C4-2B (cell line): ENCODE results near the gene RAB26.

Experiments used
- H3K27ac ChIP-seq: fragments of 450-650 bp; 2 replicates; pipeline ENCODE4 v1.5.1; 2017
- CTCF ChIP-seq: fragments of 450-650 bp; conservative IDR thresholded peaks from 2 replicates; pipeline ENCODE4 v1.5.1; 2017; ENCODE audit warnings: mild to moderate bottlenecking
- ZFX ChIP-seq: fragments of 450-650 bp; IDR thresholded peaks from 2 replicates; pipeline ENCODE4 v1.6.1; 2017

Gene RAB26

GRCh38 chr16:2166263-2167067 lies 18.0 kb downstream of the RAB26 start:
- H3K27ac ChIP-seq, result no peak overlapping the region
- TF ChIP-seq ZFX (no peak), CTCF (no peak)

GRCh38 chr16:2167068-2167638 lies 18.7 kb downstream of the RAB26 start:
- no peak for TF ChIP-seq ZFX
- no peak for TF ChIP-seq CTCF

GRCh38 chr16:2170080-2170479 lies 21.7 kb downstream of the RAB26 start:
- TF ChIP-seq CTCF, result no peak
- no peak for TF ChIP-seq ZFX
- H3K27ac ChIP-seq, result no peak overlapping the region

More at GRCh38 chr16:2167068-2167638, 18.7 kb downstream of the RAB26 start:
- H3K27ac ChIP-seq, result no peak overlapping the region

- TF ChIP-seq ZFX, result no peak
- TF ChIP-seq CTCF, result no peak
- H3K27ac ChIP-seq, result no peak overlapping the region
These were observed 22.4 kb downstream of the RAB26 start for GRCh38 chr16:2170587-2171435.

GRCh38 chr16:2171601-2172178 lies 23.3 kb downstream of the RAB26 start:
- H3K27ac ChIP-seq, result no peak overlapping the region
- TF ChIP-seq CTCF (no peak), ZFX (no peak)

- TF ChIP-seq ZFX, result no peak
- no peak for TF ChIP-seq CTCF
- no peak overlapping the region for H3K27ac ChIP-seq
These were observed 24.4 kb downstream of the RAB26 start for GRCh38 chr16:2172688-2173335.
